Neuronal stem cell (in vitro differentiated cells): ENCODE results near the gene MMP11.

ENCODE experiments used
- DNase-seq: peaks from one replicate; pipeline ENCODE4 v3.0.0-alpha.2; 2013; ENCODE audit warnings: low spot score
- H2AFZ ChIP-seq: one replicate; pipeline ENCODE4 v1.6.1; 2013; ENCODE audit warnings: mild to moderate bottlenecking, low read length, inconsistent platforms
- H2AK5ac ChIP-seq: 2 replicates; pipeline ENCODE4 v1.6.1; 2013; ENCODE audit warnings: low read depth, mild to moderate bottlenecking, inconsistent platforms, low read length, moderate library complexity, mixed read lengths
- H2BK120ac ChIP-seq: 2 replicates; pipeline ENCODE4 v1.6.1; 2013; ENCODE audit warnings: low read depth, mild to moderate bottlenecking, inconsistent platforms, low read length, moderate library complexity, mixed read lengths
- H2BK12ac ChIP-seq: one replicate; pipeline ENCODE4 v1.6.1; 2013; ENCODE audit warnings: low read length, inconsistent platforms
- H2BK15ac ChIP-seq: 2 replicates; pipeline ENCODE4 v1.6.1; 2013; ENCODE audit warnings: mild to moderate bottlenecking, low read length, inconsistent platforms, mixed read lengths
- H2BK5ac ChIP-seq: one replicate; pipeline ENCODE4 v1.6.1; 2013; ENCODE audit warnings: inconsistent platforms, mild to moderate bottlenecking, low read length, moderate library complexity
- H3K14ac ChIP-seq: one replicate; pipeline ENCODE4 v1.6.1; 2013; ENCODE audit warnings: low read length, inconsistent platforms
- H3K18ac ChIP-seq: 2 replicates; pipeline ENCODE4 v1.6.1; 2013; ENCODE audit warnings: low read length, inconsistent platforms
- H3K23ac ChIP-seq: 2 replicates; pipeline ENCODE4 v1.6.1; 2013; ENCODE audit warnings: low read depth, mild to moderate bottlenecking, mixed read lengths, low read length, inconsistent platforms; ENCODE audit not compliant: poor library complexity
- H3K27ac ChIP-seq: replicated peaks from 3 replicates; pipeline ENCODE4 v1.5.1; 2013; ENCODE audit warnings: low read length, inconsistent platforms
- H3K27me3 ChIP-seq, 3 experiments: 2 replicates each; pipeline ENCODE4 v1.6.1; 2013; ENCODE audit warnings: low read length in 3 of 3, mild to moderate bottlenecking in 2 of 3, inconsistent platforms in 1 of 3, low read depth in 1 of 3, mixed read lengths in 1 of 3, moderate library complexity in 1 of 3; ENCODE audit not compliant: control insufficient read depth in 3 of 3, insufficient read depth in 3 of 3
- H3K36me3 ChIP-seq, 2 donors: replicated peaks in 1 of 2; 2 replicates each; pipeline ENCODE4 v1.6.1; 2013; ENCODE audit warnings: low read length in 2 of 2; ENCODE audit not compliant: control insufficient read depth in 2 of 2, insufficient read depth in 2 of 2
- H3K4ac ChIP-seq: 2 replicates; pipeline ENCODE4 v1.6.1; 2013; ENCODE audit warnings: inconsistent platforms, mild to moderate bottlenecking, low read length, moderate library complexity
- H3K4me1 ChIP-seq, 2 donors: 1 replicate in 1 of 2; 2 replicates in 1 of 2; pipeline ENCODE4 v1.6.1; 2013; ENCODE audit warnings: low read length in 2 of 2, low read depth in 1 of 2; ENCODE audit not compliant: control insufficient read depth in 2 of 2, insufficient read depth in 1 of 2
- H3K4me2 ChIP-seq: one replicate; pipeline ENCODE4 v1.6.1; 2013; ENCODE audit warnings: mild to moderate bottlenecking, low read length, inconsistent platforms; ENCODE audit not compliant: insufficient read depth, poor library complexity, severe bottlenecking
- H3K4me3 ChIP-seq, 2 donors: 2 replicates each; pipeline ENCODE4 v1.5.1; 2013; ENCODE audit warnings: low read length in 2 of 2, mild to moderate bottlenecking in 2 of 2, inconsistent platforms in 1 of 2, moderate library complexity in 1 of 2
- H3K79me1 ChIP-seq: one replicate; pipeline ENCODE4 v1.6.1; 2013; ENCODE audit warnings: low read depth, mild to moderate bottlenecking, inconsistent platforms, low read length, moderate library complexity
- H3K9ac ChIP-seq: one replicate; pipeline ENCODE4 v1.6.1; 2013; ENCODE audit warnings: mild to moderate bottlenecking, low read depth, low read length, inconsistent platforms; ENCODE audit not compliant: poor library complexity
- H3K9me3 ChIP-seq, 2 donors: replicated peaks in 1 of 2; 2 replicates each; pipeline versions ENCODE3 to v1.6.1; 2013; ENCODE audit warnings: low read length in 2 of 2, mild to moderate bottlenecking in 2 of 2, inconsistent platforms in 1 of 2, low read depth in 1 of 2, mixed read lengths in 1 of 2, moderate library complexity in 1 of 2; ENCODE audit not compliant: control insufficient read depth in 2 of 2, insufficient read depth in 1 of 2
- H4K8ac ChIP-seq: one replicate; pipeline ENCODE4 v1.6.1; 2013; ENCODE audit warnings: low read depth, mild to moderate bottlenecking, inconsistent platforms, low read length, moderate library complexity
- H4K91ac ChIP-seq: one replicate; pipeline ENCODE4 v1.6.1; 2013; ENCODE audit warnings: low read length, low read depth, mild to moderate bottlenecking, inconsistent platforms; ENCODE audit not compliant: poor library complexity
- WGBS, 2 donors: extraction: QIAGEN DNeasy Blood & Tissue Kit; methylation state at CpG; one replicate each; pipeline ENCODE4 v1.1.7; 2013; ENCODE audit warnings: missing lambda C conversion rate in 2 of 2, mixed read lengths in 1 of 2; ENCODE audit not compliant: insufficient read length in 2 of 2, insufficient replicate concordance in 1 of 2; ENCODE audit errors: extremely low coverage in 2 of 2; 5-methylcytosine and 5-hydroxymethylcytosine counted together

MMP11 gene

GRCh38 chr22:23829845-23830372, 57.3 kb downstream of the MMP11 start:
- Histone ChIP-seq H4K91ac (no peak overlapping the region), H3K79me1 (peaks cover 11% of the 10 kb centered on the region), H4K8ac (no peak overlapping the region), H2BK120ac (no peak overlapping the region), H3K9ac (no peak overlapping the region), H3K4me3 (no peak overlapping the region), H3K4me2 (no peak overlapping the region), H3K23ac (no peak overlapping the region), H3K4ac (no peak overlapping the region), H3K14ac (no peak overlapping the region), H2BK15ac (no peak overlapping the region), H3K18ac (no peak overlapping the region), H2BK12ac (no peak overlapping the region), H2AFZ (no peak overlapping the region), H3K36me3 (peaks cover 65 to 94% of the 10 kb centered on the region in 2 donors), H2BK5ac (no peak overlapping the region), H3K9me3 (peaks cover 0 to 2% of the 10 kb centered on the region in 2 donors), H3K4me1 (peaks cover 0 to 3% of the 10 kb centered on the region in 2 donors), H3K27ac (no peak overlapping the region), H2AK5ac (no peak overlapping the region), H3K27me3 (no peaks in the 10 kb centered on the region)
- no peak for DNase-seq
- WGBS, 2 donors: no CpG with 5 or more reads among the region's 7 CpGs

GRCh38 chr22:23831261-23831660, 58.6 kb downstream of the MMP11 start:
- peaks cover 65 to 94% of the 10 kb centered on the region in 2 donors for H3K36me3 ChIP-seq

GRCh38 chr22:23831781-23832180, 59.1 kb downstream of the MMP11 start:
- Histone ChIP-seq H3K14ac (no peak overlapping the region), H3K9me3 (peaks cover 0 to 2% of the 10 kb centered on the region in 2 donors)

More at GRCh38 chr22:23831261-23831660, 58.6 kb downstream of the MMP11 start:
- Histone ChIP-seq H3K4me3 (no peak overlapping the region), H2BK120ac (no peak overlapping the region), H3K23ac (no peak overlapping the region), H3K27me3 (no peaks in the 10 kb centered on the region), H3K9me3 (peaks cover 0 to 2% of the 10 kb centered on the region in 2 donors), H3K4me1 (no peaks in the 10 kb centered on the region), H2BK15ac (no peak overlapping the region), H3K14ac (no peak overlapping the region), H2AK5ac (no peak overlapping the region), H2BK5ac (no peak overlapping the region), H3K4me2 (no peak overlapping the region), H2AFZ (no peak overlapping the region), H3K9ac (no peak overlapping the region), H3K4ac (no peak overlapping the region), H4K8ac (no peak overlapping the region), H3K18ac (no peak overlapping the region), H2BK12ac (no peak overlapping the region), H3K27ac (no peak overlapping the region), H4K91ac (no peak overlapping the region), H3K79me1 (peaks cover 9% of the 10 kb centered on the region)
- no peak for DNase-seq
- WGBS, 2 donors: no CpG with 5 or more reads among the region's 8 CpGs

GRCh38 chr22:23832226-23833016, 59.8 kb downstream of the MMP11 start:
- Histone ChIP-seq H3K4me1 (no peaks in the 10 kb centered on the region), H3K23ac (peak overlapping the region; percentile 10), H2BK120ac (no peak overlapping the region), H2BK15ac (no peak overlapping the region), H3K14ac (peak overlapping the region; percentile 73), H3K27ac (no peak overlapping the region), H3K9me3 (peaks cover 0 to 2% of the 10 kb centered on the region in 2 donors), H3K18ac (no peak overlapping the region), H3K79me1 (peaks cover 6% of the 10 kb centered on the region), H3K9ac (peak overlapping the region; percentile 12), H3K4me2 (no peak overlapping the region), H2BK5ac (peak overlapping the region; percentile 48), H3K4me3 (no peak overlapping the region), H4K91ac (no peak overlapping the region), H2AFZ (no peak overlapping the region), H2AK5ac (no peak overlapping the region), H3K36me3 (peaks cover 55 to 87% of the 10 kb centered on the region in 2 donors), H4K8ac (no peak overlapping the region), H3K27me3 (no peaks in the 10 kb centered on the region), H2BK12ac (no peak overlapping the region), H3K4ac (no peak overlapping the region)
- DNase-seq: no peak
- WGBS, 2 donors: no CpG with 5 or more reads among the region's 11 CpGs

More at GRCh38 chr22:23831781-23832180, 59.1 kb downstream of the MMP11 start:
- no peak overlapping the region for H3K4me2 ChIP-seq
- H4K8ac ChIP-seq: no peak overlapping the region
- peak overlapping the region; percentile 87 for H3K23ac ChIP-seq
- DNase-seq: no peak
- H3K27me3 ChIP-seq: no peaks in the 10 kb centered on the region
- no peak overlapping the region for H2BK15ac ChIP-seq
- H4K91ac ChIP-seq: no peak overlapping the region
- H2BK12ac ChIP-seq: no peak overlapping the region
- no peaks in the 10 kb centered on the region for H3K4me1 ChIP-seq
- WGBS, 2 donors: no CpG with 5 or more reads among the region's 10 CpGs
- no peak overlapping the region for H2AK5ac ChIP-seq
- peak overlapping the region; percentile 48 for H2BK5ac ChIP-seq
- peak overlapping the region in 1 of 2 donors; percentile 39 for H3K4me3 ChIP-seq
- H2BK120ac ChIP-seq: no peak overlapping the region
- peak overlapping the region; percentile 72 for H3K9ac ChIP-seq
- no peak overlapping the region for H3K18ac ChIP-seq
- peaks cover 8% of the 10 kb centered on the region for H3K79me1 ChIP-seq
- H3K4ac ChIP-seq: no peak overlapping the region
- H3K36me3 ChIP-seq: peaks cover 60 to 93% of the 10 kb centered on the region in 2 donors
- H3K27ac ChIP-seq: no peak overlapping the region
- H2AFZ ChIP-seq: no peak overlapping the region
